ENCODE measurements around the gene SOX13. TPM values are rescaled to one million over a fixed set of nuclear protein-coding genes. Genes with fewer than 3 reads are reported as not detected.
"Not testable (repeated sequence)": the region's sequence is repeated elsewhere in the genome, so short reads cannot be mapped to it uniquely, and the experiment has no call there.

Gene SOX13
- total RNA-seq, 1 donor, result 3.3 TPM

- TF ChIP-seq CTCF (IDR thresholded peaks at IDR 0.05; ENCODE audit: insufficient read depth, low read length), result no peak
- H3K4me3 ChIP-seq (ENCODE audit: low read depth, low read length), result no peak overlapping the region
- no peak for DNase-seq (ENCODE audit: low read depth)
Observed at GRCh38 chr1:204044448-204044847, 28.5 kb upstream of the SOX13 start.

GRCh38 chr1:204045430-204045829 lies 27.5 kb upstream of the SOX13 start:
- H3K4me3 ChIP-seq (ENCODE audit: low read depth, low read length), result no peak overlapping the region
- no peak for TF ChIP-seq CTCF (IDR thresholded peaks at IDR 0.05; ENCODE audit: insufficient read depth, low read length)
- DNase-seq (ENCODE audit: low read depth), result no peak

GRCh38 chr1:204046346-204046745 lies 26.6 kb upstream of the SOX13 start:
- no peak overlapping the region for H3K4me3 ChIP-seq (ENCODE audit: low read depth, low read length)
- no peak for TF ChIP-seq CTCF (IDR thresholded peaks at IDR 0.05; ENCODE audit: insufficient read depth, low read length)
- DNase-seq (ENCODE audit: low read depth), result no peak

GRCh38 chr1:204048796-204049195 lies 24.1 kb upstream of the SOX13 start:
- not testable (repeated sequence) for H3K4me3 ChIP-seq (ENCODE audit: low read depth, low read length); DNase-seq (ENCODE audit: low read depth)

- no peak overlapping the region for H3K4me3 ChIP-seq (ENCODE audit: low read depth, low read length)
- DNase-seq (ENCODE audit: low read depth), result no peak
- TF ChIP-seq CTCF (IDR thresholded peaks at IDR 0.05; ENCODE audit: insufficient read depth, low read length), result no peak
Observed at GRCh38 chr1:204051258-204051657, 21.7 kb upstream of the SOX13 start.

GRCh38 chr1:204051718-204052117 lies 21.2 kb upstream of the SOX13 start:
- no peak for TF ChIP-seq CTCF (IDR thresholded peaks at IDR 0.05; ENCODE audit: insufficient read depth, low read length)
- DNase-seq (ENCODE audit: low read depth), result no peak
- no peak overlapping the region for H3K4me3 ChIP-seq (ENCODE audit: low read depth, low read length)

- no peak overlapping the region for H3K4me3 ChIP-seq (ENCODE audit: low read depth, low read length)
- TF ChIP-seq CTCF (IDR thresholded peaks at IDR 0.05; ENCODE audit: insufficient read depth, low read length), result no peak
Observed at GRCh38 chr1:204053893-204054292, 19.0 kb upstream of the SOX13 start.

More at GRCh38 chr1:204053893-204054292, 19.0 kb upstream of the SOX13 start:
- DNase-seq (ENCODE audit: low read depth), result no peak
